CD4-positive, alpha-beta T cell treated with Interleukin-4 for 4 hours (primary cell): Measurements from ENCODE around the gene TBATA.

ENCODE experiments used
- DNase-seq: peaks from one replicate; pipeline ENCODE4 v3.0.0-alpha.2; 2020

The TBATA gene

DNA sequence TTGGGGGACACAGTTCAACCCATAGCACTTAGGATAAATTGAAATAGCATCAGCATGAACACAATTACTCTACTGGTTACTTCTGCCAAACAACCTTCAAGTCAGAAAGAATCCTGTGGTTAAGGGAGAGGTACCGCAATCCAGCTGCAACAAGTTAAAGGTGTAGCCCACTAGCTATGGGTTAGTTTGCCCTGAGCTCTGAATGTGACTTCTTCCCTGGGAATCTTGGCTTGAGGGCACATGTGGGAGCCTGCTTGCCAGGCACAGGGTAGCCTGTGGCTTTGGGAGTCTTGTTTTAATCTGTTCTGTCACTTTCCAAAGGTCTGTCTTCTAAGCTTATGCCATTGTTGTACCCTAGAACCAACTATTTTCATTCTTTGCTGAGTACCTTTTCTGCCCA is 21.7 kb upstream of the TBATA start:
- DNase-seq = no peak

DNA sequence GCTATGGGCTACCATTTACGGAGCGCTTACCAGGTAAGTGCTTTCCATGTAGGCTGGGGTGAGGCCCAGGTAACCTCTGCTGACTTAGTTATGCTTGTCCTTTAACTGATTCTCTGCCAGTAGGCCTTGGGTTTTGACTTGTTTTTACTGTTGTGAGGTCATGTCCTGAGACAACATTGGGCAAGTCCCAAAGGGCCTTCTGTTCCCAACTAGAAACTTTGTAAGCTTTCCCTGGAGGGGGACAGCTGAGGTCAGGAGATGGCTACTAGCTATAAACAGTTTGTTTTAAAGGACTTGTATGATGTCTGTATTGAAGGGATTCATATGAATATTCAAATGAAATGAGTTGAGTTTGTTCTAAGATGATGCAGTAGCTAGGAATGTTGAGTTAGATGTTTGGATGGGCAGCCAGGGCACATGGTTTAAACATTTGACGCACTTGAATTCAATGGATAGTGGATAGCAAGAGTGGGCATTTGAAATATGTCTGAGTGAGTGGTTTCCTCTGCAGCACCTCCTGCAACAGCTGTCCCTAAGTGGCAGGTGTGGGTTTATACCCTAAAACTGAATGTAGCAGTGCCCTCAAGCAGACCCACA is 20.5 kb upstream of the TBATA start:
- no peak for DNase-seq

DNA sequence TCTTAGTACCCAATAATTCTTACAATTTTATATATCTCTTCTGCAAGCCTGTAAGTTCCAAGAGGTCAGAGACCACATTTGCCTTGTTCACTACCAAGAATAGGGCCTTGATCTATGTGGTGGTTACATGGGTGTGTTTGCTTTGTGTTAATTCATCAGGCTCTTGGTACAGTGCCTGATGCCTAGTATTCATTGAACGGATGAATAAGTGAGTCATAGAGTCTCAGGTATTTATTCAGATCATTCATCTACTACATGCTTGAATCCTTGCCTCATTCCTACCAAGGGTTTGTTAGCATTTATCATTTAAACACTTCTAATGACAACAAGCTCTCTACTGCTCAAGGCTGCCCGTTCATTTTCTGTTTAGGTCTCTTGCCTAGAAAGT is 19.2 kb upstream of the TBATA start:
- DNase-seq = no peak

DNA sequence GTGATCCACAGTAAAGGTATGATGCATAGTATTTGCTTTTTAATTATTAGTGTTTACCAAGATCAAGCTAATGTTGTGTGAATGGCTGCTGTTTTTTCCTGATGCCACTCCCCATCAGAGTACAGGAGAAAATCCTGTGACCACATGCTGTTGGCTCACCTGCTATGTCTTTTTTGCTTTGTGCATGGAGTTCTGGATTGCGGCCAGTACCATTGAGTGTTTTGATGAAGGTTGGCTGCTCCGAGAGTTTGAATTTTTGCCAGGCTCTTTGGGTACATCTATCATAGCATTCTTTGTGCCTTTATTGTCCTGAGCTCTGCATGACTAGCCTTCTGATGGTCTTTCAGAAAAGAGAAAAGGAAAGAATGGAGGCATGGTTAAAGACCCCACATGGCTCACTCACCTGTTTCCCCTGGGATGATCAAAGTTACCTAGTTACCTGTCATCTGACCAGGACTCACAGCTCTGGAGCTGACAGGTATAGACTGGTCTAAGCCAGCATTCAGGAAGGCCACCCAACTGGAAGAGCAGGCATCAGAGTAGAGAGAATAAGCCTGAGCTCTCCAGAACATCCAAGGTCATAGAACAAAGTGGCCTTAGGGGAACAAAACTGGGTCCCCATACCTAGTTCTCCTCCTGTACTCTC is 18.7 kb upstream of the TBATA start:
- no peak for DNase-seq

DNA sequence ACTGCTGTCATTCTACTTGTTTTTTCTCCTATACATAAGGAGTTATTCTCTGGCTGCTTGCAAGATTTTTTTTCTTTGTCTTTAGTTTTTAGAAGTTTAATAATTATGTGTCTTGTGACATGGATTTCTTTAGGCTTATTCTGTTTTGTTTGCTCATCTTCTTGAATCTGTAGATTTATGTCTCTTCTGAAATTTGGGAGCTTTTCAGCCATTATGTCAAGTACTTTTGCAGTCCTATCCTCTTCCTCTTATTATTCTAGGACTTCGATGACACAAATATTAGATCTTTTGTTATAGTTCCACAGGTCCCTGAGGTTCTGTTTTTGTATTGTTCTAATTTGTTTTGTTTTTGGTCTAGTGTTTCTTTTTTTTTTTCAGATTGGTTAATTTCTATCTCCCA is 16.7 kb upstream of the TBATA start:
- no peak for DNase-seq

DNA sequence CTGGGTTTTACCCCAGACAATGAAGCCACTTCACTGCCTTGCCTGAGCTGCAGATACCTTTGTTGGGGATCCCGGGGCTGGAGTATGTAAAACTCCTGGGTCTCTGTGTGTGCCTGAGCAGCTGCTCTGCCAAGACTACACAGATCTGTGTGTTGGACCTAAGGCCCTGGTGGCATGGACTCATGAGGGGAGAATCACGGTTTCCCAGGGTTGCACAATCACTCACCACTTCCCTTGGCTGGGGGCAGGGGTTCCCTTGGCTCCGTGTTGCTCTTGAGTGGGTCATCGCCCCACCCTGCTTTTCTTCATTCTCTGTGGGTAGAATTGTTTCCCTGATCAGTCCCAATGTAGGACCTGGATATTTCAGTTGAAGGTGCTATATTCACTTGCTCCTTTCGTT is 13.9 kb upstream of the TBATA start:
- no peak for DNase-seq

DNA sequence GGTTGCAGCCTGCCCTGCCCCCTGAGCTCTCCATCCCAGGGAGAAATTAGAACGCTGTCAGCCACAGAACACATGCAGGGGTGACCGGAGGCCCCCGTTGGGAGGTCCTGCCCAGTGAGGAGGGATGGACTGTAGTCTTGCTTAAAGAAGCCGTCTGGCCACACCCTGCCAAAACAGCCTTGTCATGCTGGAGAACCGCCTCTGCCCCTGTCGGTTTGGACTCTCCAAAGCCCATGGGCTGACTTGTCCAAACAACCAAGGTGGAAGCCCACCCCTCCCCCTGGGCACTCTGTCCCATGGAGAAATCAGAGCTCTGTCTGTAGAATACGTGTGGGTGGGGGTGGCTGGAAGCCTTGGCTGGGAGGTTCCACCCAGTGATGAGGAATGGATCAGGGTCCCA is 12.7 kb upstream of the TBATA start:
- DNase-seq = no peak

DNA sequence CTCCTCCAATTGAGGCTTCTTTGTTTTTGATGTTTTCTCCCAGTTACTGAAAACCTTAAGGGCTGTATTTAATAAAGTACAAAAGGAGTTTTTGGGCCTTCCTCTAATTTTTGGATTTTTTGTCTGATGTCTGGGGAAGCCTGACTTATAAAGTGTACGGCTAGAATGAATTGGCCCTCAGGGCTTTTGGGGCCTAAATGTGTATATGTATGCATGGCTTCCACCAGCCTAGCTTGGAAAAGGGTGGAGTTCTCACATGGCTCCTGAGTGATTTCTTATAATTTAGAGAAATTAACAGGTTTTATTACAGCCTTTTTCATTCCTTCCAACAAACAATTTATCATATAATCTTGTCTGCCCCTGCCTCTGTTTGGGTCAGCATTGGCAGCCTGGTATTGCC is 10.4 kb upstream of the TBATA start:
- no peak for DNase-seq

DNA sequence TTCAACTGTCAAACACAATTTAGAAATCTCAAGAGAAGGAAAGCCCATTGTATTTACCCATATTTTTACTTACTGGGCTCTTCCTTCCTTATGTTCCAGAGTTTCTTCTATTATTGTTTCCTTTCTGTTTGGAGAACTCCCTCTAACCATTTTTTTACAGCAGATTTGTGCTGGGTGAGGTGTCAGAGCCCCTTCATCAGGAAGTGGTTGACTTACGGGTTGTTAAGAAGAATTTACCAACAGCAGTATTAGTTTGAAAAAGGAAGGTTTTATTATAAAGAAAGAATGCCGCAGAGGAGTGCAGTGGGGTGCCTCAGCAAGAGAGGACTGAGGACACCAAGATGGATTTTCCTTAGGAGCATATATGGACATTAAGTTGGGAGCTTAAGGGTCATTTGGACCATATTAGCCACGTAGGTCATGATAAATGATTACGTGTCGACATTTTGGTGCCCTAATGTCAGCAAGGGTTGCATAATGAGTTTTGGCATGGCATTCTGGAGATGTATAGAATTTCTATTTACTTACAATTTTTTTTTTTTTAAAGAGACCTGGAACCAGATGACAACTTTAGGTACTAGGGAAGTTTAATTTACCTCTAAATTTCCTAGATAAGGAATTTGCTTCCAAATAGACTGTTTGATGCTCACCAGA is 6.3 kb upstream of the TBATA start:
- DNase-seq = no peak

DNA sequence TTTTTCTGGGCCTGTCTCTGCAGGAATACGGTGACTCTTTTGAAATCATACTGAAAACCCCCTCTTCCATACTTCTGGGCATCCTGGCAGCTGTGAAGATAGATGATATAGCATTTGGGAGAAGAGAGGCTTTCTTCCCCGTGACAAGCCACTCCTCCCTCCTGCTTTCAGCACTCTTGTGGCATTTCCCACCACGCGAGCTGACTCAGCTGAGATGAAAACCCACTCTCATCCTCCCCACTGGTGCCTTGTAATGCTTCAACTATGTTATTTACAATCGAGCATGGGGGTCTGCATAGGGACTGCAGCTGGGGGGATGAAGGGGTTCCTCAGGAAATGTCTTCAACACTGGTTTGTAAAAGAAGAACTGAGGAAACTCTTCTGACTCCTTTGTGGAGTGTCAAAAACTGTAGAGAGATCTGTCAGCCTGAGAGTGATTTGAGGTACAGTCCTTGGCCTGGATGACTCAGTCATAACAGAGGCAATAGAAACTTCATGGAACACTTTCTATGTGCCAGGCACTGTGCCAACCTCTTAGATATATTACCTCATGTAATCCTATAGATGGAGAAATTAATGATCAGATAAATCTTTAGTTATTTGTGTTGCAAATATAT is 1.7 kb upstream of the TBATA start:
- DNase-seq = peak; percentile 8

DNA sequence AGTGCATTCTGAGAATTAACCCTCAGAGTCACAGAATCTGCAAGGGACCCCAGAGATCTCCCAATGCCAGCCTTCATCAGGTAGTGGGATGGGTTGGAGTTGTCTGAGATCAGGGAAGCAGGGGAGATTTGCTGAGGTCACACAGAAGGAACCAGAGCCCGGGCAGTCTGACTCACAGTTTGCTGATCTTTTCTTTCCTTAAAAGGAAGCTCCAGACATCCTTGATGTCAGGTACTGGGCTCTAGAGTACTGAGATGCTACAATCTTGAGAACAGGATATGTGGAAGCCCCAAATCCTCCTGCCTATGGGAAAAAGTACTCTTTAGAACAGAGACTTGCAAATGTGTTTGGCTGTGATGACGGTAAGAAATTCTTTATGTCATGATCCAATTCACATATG is 706 bp downstream of the TBATA start:
- no peak for DNase-seq

DNA sequence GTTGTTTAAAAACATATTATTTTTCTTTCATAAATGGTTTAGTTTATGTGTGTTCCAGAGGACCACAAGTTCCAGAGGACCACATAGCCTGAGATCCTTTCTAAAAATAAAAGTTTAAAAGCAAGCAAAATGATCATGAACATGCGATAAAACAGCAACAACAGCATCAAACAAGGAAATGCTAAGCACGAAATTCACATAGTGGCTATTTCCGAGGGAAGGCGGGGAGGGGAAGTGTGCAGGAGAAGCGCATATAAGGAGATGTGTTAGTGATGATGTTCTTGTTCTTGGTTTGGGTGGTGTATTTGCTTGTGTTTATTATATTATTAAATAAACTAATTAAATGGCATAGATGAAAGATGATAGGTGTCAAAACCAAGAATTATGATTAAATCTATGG is 1.2 kb downstream of the TBATA start:
- no peak for DNase-seq

DNA sequence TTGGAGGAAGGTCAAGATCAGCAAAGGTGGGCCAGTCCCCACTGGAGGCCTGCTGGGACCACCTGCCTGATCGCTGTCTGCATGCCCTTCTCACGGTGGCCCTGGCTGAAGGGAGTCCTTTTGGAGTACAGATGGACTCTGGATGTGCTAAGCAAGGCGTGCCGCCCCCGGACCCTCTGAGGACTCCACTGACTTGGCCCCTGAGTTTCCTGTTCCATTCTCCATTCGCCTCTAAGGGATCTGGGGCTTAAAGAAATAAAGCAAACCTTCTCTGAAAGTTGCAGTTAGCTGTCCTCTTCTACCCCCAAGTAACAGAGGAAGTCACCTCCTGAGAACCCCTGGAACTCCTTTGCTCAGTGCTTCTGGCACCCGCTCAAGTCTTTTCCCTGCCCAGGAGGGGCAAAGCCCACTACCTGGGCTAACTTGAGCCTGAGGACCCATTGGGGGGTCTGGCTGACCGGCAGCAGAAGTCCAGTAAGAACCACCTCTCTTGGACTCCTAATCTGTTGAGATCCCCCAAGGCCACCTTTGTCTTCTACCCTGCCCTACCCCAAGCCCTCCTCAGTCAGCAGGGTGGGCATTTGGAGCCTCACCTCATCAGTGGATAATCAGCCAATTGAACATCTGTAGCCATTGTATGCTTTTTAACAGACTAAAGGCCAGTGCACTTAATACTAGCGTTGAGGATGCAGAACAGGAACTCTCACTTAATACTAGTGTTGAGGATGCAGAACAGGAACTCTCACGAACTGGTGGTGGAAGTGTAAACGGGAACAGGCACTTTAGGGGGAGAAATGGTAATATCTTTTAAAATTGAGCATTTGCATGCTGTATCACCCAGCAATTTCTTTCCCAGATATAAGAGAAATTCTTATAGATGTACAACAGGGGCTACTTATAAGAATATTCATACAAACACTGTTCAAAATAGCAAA is 2.2 kb downstream of the TBATA start:
- no peak for DNase-seq

DNA sequence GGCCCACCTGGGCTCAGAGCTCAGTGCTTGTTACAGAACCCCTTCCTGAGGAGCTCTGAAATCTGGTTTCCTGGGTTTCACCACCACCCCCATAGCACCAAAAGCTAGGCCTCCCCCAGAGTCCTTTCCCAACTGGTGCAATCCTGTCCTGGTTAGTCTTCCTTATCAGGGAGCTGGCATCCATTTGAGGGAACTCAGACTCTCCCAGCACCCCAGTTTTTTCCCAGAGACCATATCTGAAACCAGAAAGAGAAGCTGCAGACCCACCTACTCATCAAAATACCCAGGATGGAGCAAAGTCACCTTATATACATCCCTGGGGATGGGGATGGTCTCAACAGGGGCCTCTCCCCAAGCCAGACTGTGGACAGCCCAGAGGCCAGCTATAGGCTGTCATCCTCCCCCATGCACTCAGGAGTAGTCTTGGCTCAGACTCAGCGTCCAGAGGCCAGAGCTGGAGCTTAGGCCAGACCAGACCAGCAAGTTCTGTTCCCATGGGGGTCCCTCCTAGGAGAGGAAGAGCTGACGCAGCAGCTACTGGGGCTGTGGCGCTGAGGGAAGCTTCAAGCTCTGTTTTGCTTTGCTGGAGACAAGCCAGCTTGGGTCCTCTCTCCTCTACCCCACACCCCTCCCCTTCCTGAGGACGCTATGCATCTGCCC is 3.0 kb downstream of the TBATA start:
- DNase-seq = no peak

DNA sequence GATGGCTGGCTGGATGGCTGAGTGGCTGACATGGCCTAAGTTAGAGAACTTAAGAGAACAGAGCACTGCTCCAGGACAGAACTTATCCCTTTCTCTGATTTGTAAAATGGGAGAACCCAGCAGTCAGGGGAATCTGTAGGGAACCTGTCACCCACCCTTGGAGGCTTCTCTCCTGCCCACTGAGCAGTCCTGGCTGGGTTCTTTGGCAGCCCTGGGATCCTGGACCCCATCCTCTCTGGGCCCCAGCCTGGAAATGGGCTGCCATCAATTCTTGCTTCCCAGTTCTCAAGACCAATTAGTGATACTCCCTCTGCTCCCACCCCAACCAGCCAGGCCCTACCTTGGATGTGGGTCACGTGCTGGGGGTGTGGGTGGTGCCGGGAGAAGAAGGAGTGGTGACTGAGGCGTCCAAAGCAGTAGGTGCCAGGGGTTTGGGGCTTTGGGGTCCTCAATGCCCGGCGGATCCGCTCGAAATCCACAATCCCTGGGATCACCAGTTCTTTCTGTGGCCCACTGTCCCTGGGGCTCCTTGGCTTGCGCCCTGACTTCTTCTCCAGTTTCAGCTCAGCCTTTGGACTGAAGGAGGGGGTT is 3.6 kb downstream of the TBATA start:
- DNase-seq = no peak

DNA sequence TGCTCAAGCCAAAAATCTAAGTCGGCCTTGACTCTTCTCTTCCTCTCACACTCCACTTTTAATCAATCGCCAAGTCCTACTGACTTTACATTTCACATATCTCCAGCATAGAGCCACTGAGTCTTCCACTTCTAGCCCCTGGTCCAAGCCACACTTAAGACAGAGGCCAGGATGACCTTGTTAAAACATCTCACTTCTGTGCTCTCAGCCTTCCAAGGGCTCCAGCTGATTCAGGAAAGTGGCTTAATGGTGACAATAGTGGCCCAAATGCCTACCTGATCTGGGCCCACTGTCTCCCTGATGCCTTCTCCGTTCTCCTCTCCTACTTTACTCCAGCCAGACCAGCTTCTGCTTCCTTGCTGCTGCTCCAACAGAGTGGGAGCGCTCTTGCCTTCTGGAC is 4.4 kb downstream of the TBATA start:
- DNase-seq = no peak

DNA sequence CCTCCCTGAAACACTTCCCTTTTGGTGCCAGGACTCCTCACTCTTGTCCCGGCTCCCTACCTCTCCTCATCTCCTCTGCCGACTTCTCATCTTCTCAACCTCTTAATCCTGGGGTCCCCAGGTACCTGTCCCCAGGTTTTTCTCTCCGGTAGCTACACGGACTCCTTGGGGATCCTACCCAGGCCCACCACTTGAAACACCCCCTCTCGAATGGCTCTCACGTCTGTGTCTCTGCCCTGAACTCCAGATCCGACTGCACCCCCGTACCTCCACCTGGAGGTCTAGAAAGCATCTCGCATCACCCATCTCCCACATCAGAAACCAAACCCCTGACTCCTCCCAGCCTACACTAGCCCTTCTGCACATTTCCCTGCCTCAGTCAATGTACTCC is 4.8 kb downstream of the TBATA start:
- DNase-seq = no peak

DNA sequence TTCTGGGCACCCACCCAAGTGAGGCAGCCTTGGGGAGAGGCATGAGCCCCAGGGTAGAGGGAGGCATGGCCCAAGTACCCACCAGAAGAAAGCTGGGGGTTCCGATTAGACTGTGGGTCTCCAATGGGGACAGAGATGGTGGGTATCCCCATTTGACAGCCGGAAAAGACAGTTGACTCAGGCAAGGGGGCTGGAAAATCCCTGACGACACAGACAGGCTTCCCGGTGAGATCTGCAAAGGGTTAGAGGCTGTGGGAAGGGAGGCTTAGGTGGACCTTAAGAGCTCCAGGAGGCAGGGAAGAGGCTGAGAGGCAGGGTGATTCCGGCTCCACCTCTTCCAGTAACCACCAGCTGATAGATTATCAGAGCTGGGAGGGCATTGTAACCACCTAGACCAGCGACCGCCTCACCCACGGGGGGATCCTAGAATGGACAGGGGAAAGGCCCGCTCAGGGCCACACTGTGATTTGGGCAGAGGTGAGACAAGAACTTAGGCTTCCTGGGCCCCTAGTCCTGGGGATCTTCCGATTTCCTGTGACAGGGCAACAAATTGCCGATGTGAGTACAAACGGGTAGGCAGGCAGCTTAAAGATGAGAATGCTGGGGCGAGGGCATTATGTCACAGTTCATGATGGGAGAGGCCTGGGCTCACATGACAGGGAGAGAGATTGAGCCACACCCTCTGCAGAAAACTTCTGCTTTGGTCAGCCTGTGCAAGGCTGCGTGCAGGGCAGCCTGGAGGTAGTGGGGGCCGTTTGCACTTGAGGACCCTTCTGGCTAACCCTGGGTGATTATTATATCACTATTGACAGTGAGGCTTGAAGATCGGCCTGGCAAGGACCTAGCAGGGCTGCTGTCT is 5.4 kb downstream of the TBATA start:
- DNase-seq = no peak

DNA sequence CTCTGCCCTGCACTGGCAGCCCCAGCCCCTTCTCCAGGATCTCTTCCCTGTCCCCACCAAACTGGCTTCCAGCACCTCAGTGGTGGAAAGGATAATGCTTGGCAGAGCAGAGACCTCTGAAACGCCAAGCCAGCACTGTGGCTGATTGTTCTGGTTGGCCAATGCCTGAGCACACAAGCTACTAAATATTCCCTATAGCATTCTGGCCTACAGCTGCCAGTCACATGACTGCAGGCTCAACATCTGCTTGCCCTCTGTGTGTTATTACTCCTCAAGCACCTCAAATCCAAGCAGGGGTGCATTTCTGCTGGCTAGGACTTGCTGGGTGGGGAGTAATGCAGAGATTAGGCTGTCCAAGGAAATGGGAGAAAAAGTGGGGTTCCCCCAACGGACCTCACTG is 6.1 kb downstream of the TBATA start:
- no peak for DNase-seq

DNA sequence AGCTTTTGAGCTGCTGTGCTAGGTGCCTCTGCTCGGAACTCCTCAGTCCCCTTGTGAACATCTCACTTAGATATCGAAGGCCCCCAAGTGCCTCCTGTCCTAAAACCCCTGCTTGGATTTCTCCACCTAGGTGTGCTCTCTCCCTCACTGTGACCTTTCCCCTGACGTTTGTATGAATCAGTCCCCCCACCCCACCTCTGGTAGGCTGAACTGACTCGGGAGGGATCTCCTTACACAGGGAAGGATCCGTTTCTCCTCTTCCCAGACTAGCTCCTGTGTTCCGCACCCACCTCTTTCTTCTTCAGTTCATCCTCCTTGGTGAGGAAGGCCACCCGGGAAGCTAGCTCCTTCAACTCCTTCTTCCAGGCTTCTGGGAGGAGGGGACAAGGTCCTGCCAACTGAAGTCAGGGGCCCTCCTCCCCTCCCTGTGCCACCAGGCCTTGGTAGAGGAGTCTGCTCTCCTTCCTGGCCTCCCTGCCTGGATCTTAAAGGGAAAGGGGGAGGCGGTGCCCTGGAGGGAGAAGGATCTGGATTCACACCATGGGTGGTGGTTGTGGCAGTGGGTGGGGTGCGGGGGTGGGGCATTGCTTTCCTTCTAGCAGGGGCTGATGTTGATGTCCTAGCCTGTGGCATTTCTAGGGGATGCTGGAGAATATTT is 6.8 kb downstream of the TBATA start:
- no peak for DNase-seq
